Activated CD4-positive, alpha-beta T cell treated with anti-CD3 and anti-CD28 coated beads, Interleukin-2, amount 10 ng/mL, durations not matched to agents 7 days and 5 days (primary cell): ENCODE measurements around the gene CCL21. TPM values are rescaled to one million over a fixed set of nuclear protein-coding genes. Genes with fewer than 3 reads are reported as not detected.

Experiments used
- CTCF ChIA-PET: fragments of 350-600 bp; sonication (Branson Sonifier 250); formaldehyde crosslinking; loops from one replicate; lab custom pipeline; 2021; ENCODE audit warnings: antibody characterized with exemption; lab: Charles Lee
- POLR2A ChIA-PET: fragments of 350-600 bp; sonication (Branson Sonifier 250); formaldehyde crosslinking; loops from one replicate; lab custom pipeline; 2021; ENCODE audit warnings: antibody characterized with exemption; lab: Charles Lee
- DNase-seq: peaks from one replicate; pipeline ENCODE4 v3.0.0-alpha.2; 2020
- H3K27ac Mint-ChIP-seq: one replicate; pipeline ENCODE4 v1.8.0; 2021; ENCODE audit warnings: mild to moderate bottlenecking, moderate library complexity, mixed read lengths
- H3K27me3 Mint-ChIP-seq: one replicate; pipeline ENCODE4 v1.8.0; 2021; ENCODE audit warnings: mixed read lengths
- H3K36me3 Mint-ChIP-seq: one replicate; pipeline ENCODE4 v1.8.0; 2021; ENCODE audit warnings: low read depth, mixed read lengths
- H3K4me1 Mint-ChIP-seq: one replicate; pipeline ENCODE4 v1.8.0; 2021; ENCODE audit warnings: mixed read lengths
- H3K4me3 Mint-ChIP-seq: one replicate; pipeline ENCODE4 v1.8.0; 2021; ENCODE audit warnings: mild to moderate bottlenecking, moderate library complexity, mixed read lengths
- H3K9me3 Mint-ChIP-seq: one replicate; pipeline ENCODE4 v1.8.0; 2021; ENCODE audit warnings: mixed read lengths
- total RNA-seq, 2 experiments: library from RNA; stranded (reverse); gene quantifications; one replicate each; pipeline ENCODE4 v1.2.3, GENCODE V29; 2021

The CCL21 gene
- total RNA-seq, 2 experiments from 2014 or later: not detected

GRCh38 chr9:34701023-34701768 lies 8.7 kb downstream of the CCL21 start:
- peaks cover 11% of the 10 kb centered on the region for H3K4me1 Mint-ChIP-seq
- H3K9me3 Mint-ChIP-seq: no peaks in the 10 kb centered on the region
- H3K36me3 Mint-ChIP-seq: no peaks in the 10 kb centered on the region
- H3K4me3 Mint-ChIP-seq: peak overlapping the region; percentile 45
- no peak overlapping the region for H3K27ac Mint-ChIP-seq
- ChIA-PET CTCF (interaction anchor here (0.7 to 2.3 kb wide), 5 partner anchors 10 to 67 kb away, joined by 3 to 8 read pairs (median 4); partner anchors contain the start of genes CCL19 and SIGMAR1), POLR2A (no interaction called here)
- peaks cover 18% of the 10 kb centered on the region for H3K27me3 Mint-ChIP-seq
- peak; percentile 75 for DNase-seq

- no peaks in the 10 kb centered on the region for H3K36me3 Mint-ChIP-seq
- ChIA-PET CTCF (interaction anchor here (1.8 kb wide), 1 partner anchor 13 kb away, joined by 4 read pairs; no protein-coding TSS in a partner anchor), POLR2A (no interaction called here)
- H3K4me1 Mint-ChIP-seq: no peaks in the 10 kb centered on the region
- no peak overlapping the region for H3K4me3 Mint-ChIP-seq
- H3K27ac Mint-ChIP-seq: no peak overlapping the region
- no peak for DNase-seq
- H3K27me3 Mint-ChIP-seq: peaks cover 5% of the 10 kb centered on the region
- no peaks in the 10 kb centered on the region for H3K9me3 Mint-ChIP-seq
These were observed 15.1 kb downstream of the CCL21 start for GRCh38 chr9:34694811-34695210.

GRCh38 chr9:34693560-34693959 lies 16.4 kb downstream of the CCL21 start:
- CTCF ChIA-PET: interaction anchor here (0.6 to 2.8 kb wide), 3 partner anchors 9 to 166 kb away, joined by 3 to 6 read pairs (median 4); no protein-coding TSS in a partner anchor
- Mint-ChIP-seq H3K27ac (no peak overlapping the region), H3K27me3 (no peaks in the 10 kb centered on the region), H3K36me3 (no peaks in the 10 kb centered on the region), H3K9me3 (no peaks in the 10 kb centered on the region), H3K4me1 (no peaks in the 10 kb centered on the region), H3K4me3 (no peak overlapping the region)
- POLR2A ChIA-PET: no interaction called here
- no peak for DNase-seq

GRCh38 chr9:34691936-34692315 lies 18.0 kb downstream of the CCL21 start:
- Mint-ChIP-seq H3K27me3 (no peaks in the 10 kb centered on the region), H3K4me1 (no peaks in the 10 kb centered on the region), H3K4me3 (no peak overlapping the region), H3K9me3 (no peaks in the 10 kb centered on the region), H3K27ac (no peak overlapping the region), H3K36me3 (no peaks in the 10 kb centered on the region)
- POLR2A ChIA-PET: no interaction called here
- CTCF ChIA-PET: interaction anchor here (1.6 to 2.8 kb wide), 3 partner anchors 9 to 27 kb away, joined by 4 to 8 read pairs (median 6); no protein-coding TSS in a partner anchor
- no peak for DNase-seq

- Mint-ChIP-seq H3K27me3 (no peaks in the 10 kb centered on the region), H3K9me3 (no peaks in the 10 kb centered on the region), H3K4me1 (no peaks in the 10 kb centered on the region), H3K36me3 (no peaks in the 10 kb centered on the region), H3K4me3 (no peak within 1 kb of the TSS), H3K27ac (no peak within 1 kb of the TSS)
- DNase-seq: no peak
- ChIA-PET CTCF (interaction anchor here (1.6 to 2.8 kb wide), 3 partner anchors 9 to 26 kb away, joined by 4 to 8 read pairs (median 6); no protein-coding TSS in a partner anchor), POLR2A (no interaction called here)
These were observed 18.7 kb downstream of the CCL21 start, which contains the start of gene CCL19 for GRCh38 chr9:34690983-34691935. TSS of gene CCL19 (minus strand) at chr9:34691276. CDS start at chr9:34691139, 137 bp downstream.

GRCh38 chr9:34689512-34689911 lies 20.4 kb downstream of the CCL21 start:
- Mint-ChIP-seq H3K27me3 (no peaks in the 10 kb centered on the region), H3K4me1 (peaks cover 2% of the 10 kb centered on the region)
- POLR2A ChIA-PET: no interaction called here

GRCh38 chr9:34689116-34689470 lies 20.8 kb downstream of the CCL21 start:
- no peak for DNase-seq
- CTCF ChIA-PET: no interaction called here
- H3K4me1 Mint-ChIP-seq: peaks cover 3% of the 10 kb centered on the region
- H3K27me3 Mint-ChIP-seq: no peaks in the 10 kb centered on the region
- POLR2A ChIA-PET: no interaction called here
- peaks cover under 1% of the 10 kb centered on the region for H3K36me3 Mint-ChIP-seq
- H3K27ac Mint-ChIP-seq: no peak overlapping the region
- H3K9me3 Mint-ChIP-seq: no peaks in the 10 kb centered on the region
- H3K4me3 Mint-ChIP-seq: no peak overlapping the region

More at GRCh38 chr9:34689512-34689911, 20.4 kb downstream of the CCL21 start:
- H3K36me3 Mint-ChIP-seq: no peaks in the 10 kb centered on the region
- no peaks in the 10 kb centered on the region for H3K9me3 Mint-ChIP-seq
- no peak for DNase-seq
- H3K27ac Mint-ChIP-seq: no peak overlapping the region
- H3K4me3 Mint-ChIP-seq: no peak overlapping the region
- CTCF ChIA-PET: interaction anchor here (1.2 kb wide), 1 partner anchor 12 kb away, joined by 4 read pairs; no protein-coding TSS in a partner anchor

GRCh38 chr9:34688329-34689115 lies 21.4 kb downstream of the CCL21 start:
- peaks cover 6% of the 10 kb centered on the region for H3K4me1 Mint-ChIP-seq
- POLR2A ChIA-PET: no interaction called here
- no peak for DNase-seq
- peaks cover 3% of the 10 kb centered on the region for H3K36me3 Mint-ChIP-seq
- CTCF ChIA-PET: no interaction called here
- no peak overlapping the region for H3K4me3 Mint-ChIP-seq
- H3K27ac Mint-ChIP-seq: no peak overlapping the region
- no peaks in the 10 kb centered on the region for H3K9me3 Mint-ChIP-seq
- H3K27me3 Mint-ChIP-seq: no peaks in the 10 kb centered on the region

- DNase-seq: no peak
- ChIA-PET POLR2A (no interaction called here), CTCF (interaction anchor here (1.8 kb wide), 1 partner anchor 11 kb away, joined by 5 read pairs; no protein-coding TSS in a partner anchor)
- Mint-ChIP-seq H3K36me3 (peaks cover 3% of the 10 kb centered on the region), H3K4me3 (no peak overlapping the region), H3K27me3 (no peaks in the 10 kb centered on the region), H3K4me1 (peaks cover 6% of the 10 kb centered on the region), H3K27ac (no peak overlapping the region), H3K9me3 (no peaks in the 10 kb centered on the region)
These were observed 22.5 kb downstream of the CCL21 start for GRCh38 chr9:34687276-34688030.

- H3K27ac Mint-ChIP-seq: no peak overlapping the region
- no peak overlapping the region for H3K4me3 Mint-ChIP-seq
- H3K4me1 Mint-ChIP-seq: peaks cover 6% of the 10 kb centered on the region
- peaks cover 3% of the 10 kb centered on the region for H3K36me3 Mint-ChIP-seq
- DNase-seq: no peak
- POLR2A ChIA-PET: no interaction called here
- H3K27me3 Mint-ChIP-seq: no peaks in the 10 kb centered on the region
- no peaks in the 10 kb centered on the region for H3K9me3 Mint-ChIP-seq
- CTCF ChIA-PET: interaction anchor here (1.6 to 1.8 kb wide), 2 partner anchors 12 to 15 kb away, joined by 5 to 6 read pairs; no protein-coding TSS in a partner anchor
These were observed 23.2 kb downstream of the CCL21 start for GRCh38 chr9:34686732-34687131.

DNA sequence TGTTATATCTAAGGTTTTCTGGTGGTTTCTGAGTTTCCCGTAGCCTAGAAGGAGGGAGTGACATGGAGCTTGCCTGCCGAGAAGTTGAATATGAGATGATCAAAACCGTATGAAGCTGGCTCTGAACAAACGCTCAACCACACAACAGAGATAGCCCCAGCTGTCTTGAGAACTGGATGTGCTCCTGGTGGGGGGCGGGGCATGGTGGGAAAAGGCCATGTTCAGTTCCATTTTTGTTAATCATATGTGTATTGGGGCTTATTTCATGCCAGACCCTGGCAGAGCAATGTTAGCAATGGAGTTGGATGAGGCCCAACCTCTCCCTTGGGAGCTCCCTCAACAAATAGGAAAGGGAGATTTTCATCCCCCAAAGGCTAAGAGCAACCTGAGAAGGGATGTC lies 23.7 kb downstream of the CCL21 start:
- Mint-ChIP-seq H3K36me3 (peaks cover 3% of the 10 kb centered on the region), H3K9me3 (no peaks in the 10 kb centered on the region), H3K27me3 (no peaks in the 10 kb centered on the region), H3K4me1 (peaks cover 6% of the 10 kb centered on the region), H3K27ac (no peak overlapping the region), H3K4me3 (no peak overlapping the region)
- POLR2A ChIA-PET: no interaction called here
- CTCF ChIA-PET: interaction anchor here (1.4 to 1.8 kb wide), 3 partner anchors 13 to 22 kb away, joined by 3 to 6 read pairs (median 5); no protein-coding TSS in a partner anchor
- no peak for DNase-seq
